IMR-90 (cell line): Measurements from ENCODE around the gene TEAD1. TPM values are rescaled to one million over a fixed set of nuclear protein-coding genes. Genes with fewer than 3 reads are reported as not detected.

Experiments
- ATAC-seq: fragments of 200-7000 bp; cut with Tn5 transposase; 2 replicates; pipeline ENCODE4 v1.9.1; 2020; ENCODE audit warnings: low read depth, mild to moderate bottlenecking, moderate library complexity
- BruUV-seq: library from RNA; stranded (reverse); fragments of 400-500 nt; replicated peaks from 2 replicates; lab custom pipeline; 2021; lab: Mats Ljungman, UMichigan
- CTCF ChIA-PET: fragments of 300-600 bp; formaldehyde crosslinking; extraction: SDS; loops from one replicate; lab custom pipeline; 2021; ENCODE audit warnings: antibody characterized with exemption; lab: Yijun Ruan, JAX
- POLR2A ChIA-PET: fragments of 300-600 bp; sonication (Branson Sonifier 250); formaldehyde crosslinking; loops from one replicate; lab custom pipeline; 2022; ENCODE audit warnings: antibody characterized with exemption; ENCODE audit not compliant: unreplicated experiment; lab: Charles Lee
- DNase-seq: peaks from one replicate; pipeline ENCODE4 v3.0.0; 2013
- H2AFZ ChIP-seq: replicated peaks from 2 replicates; pipeline ENCODE3; 2013; ENCODE audit warnings: low read length, mild to moderate bottlenecking; ENCODE audit not compliant: poor library complexity
- H2AK5ac ChIP-seq: 2 replicates; pipeline ENCODE4 v1.6.1; 2013; ENCODE audit warnings: low read depth, low read length, inconsistent platforms
- H2AK9ac ChIP-seq: replicated peaks from 2 replicates; pipeline ENCODE3; 2013; ENCODE audit warnings: mild to moderate bottlenecking, low read depth, low read length, moderate library complexity; ENCODE audit not compliant: poor library complexity
- H2BK120ac ChIP-seq: 2 replicates; pipeline ENCODE4 v1.6.1; 2013; ENCODE audit warnings: low read depth, low read length, inconsistent platforms
- H2BK15ac ChIP-seq: 3 replicates; pipeline ENCODE4 v1.6.1; 2013; ENCODE audit warnings: low read depth, low read length, inconsistent platforms
- H2BK20ac ChIP-seq: 2 replicates; pipeline ENCODE4 v1.6.1; 2013; ENCODE audit warnings: low read depth, mild to moderate bottlenecking, inconsistent platforms, low read length, moderate library complexity
- H2BK5ac ChIP-seq: 2 replicates; pipeline ENCODE4 v1.6.1; 2013; ENCODE audit warnings: mild to moderate bottlenecking, low read depth, low read length, inconsistent platforms; ENCODE audit not compliant: poor library complexity, severe bottlenecking
- H3K14ac ChIP-seq: replicated peaks from 2 replicates; pipeline ENCODE4 v1.6.1; 2013; ENCODE audit warnings: low read depth, low read length, inconsistent platforms
- H3K18ac ChIP-seq: 2 replicates; pipeline ENCODE4 v1.6.1; 2013; ENCODE audit warnings: low read depth, low read length, control low read depth
- H3K23ac ChIP-seq: 2 replicates; pipeline ENCODE4 v1.6.1; 2013; ENCODE audit warnings: low read depth, low read length, inconsistent platforms
- H3K27ac ChIP-seq: 2 replicates; pipeline ENCODE4 v1.5.1; 2013; ENCODE audit warnings: mild to moderate bottlenecking, control low read depth, low read length; ENCODE audit not compliant: insufficient read depth
- H3K27me3 ChIP-seq: 2 replicates; pipeline ENCODE4 v1.6.1; 2013; ENCODE audit warnings: low read length; ENCODE audit not compliant: control insufficient read depth, insufficient read depth
- H3K36me3 ChIP-seq: 2 replicates; pipeline ENCODE4 v1.6.1; 2013; ENCODE audit warnings: low read length, mixed read lengths; ENCODE audit not compliant: control insufficient read depth, insufficient read depth
- H3K4ac ChIP-seq: 2 replicates; pipeline ENCODE4 v1.6.1; 2013; ENCODE audit warnings: low read depth, low read length, inconsistent platforms
- H3K4me1 ChIP-seq: 2 replicates; pipeline ENCODE4 v1.6.1; 2013; ENCODE audit warnings: low read length, mixed read lengths; ENCODE audit not compliant: control insufficient read depth, insufficient read depth
- H3K4me2 ChIP-seq: 2 replicates; pipeline ENCODE4 v1.6.1; 2013; ENCODE audit warnings: low read depth, mild to moderate bottlenecking, control low read depth, low read length, moderate library complexity
- H3K4me3 ChIP-seq: 2 replicates; pipeline ENCODE4 v1.5.1; 2013; ENCODE audit warnings: low read depth, mild to moderate bottlenecking, control low read depth, low read length, moderate library complexity; ENCODE audit not compliant: insufficient read depth
- H3K56ac ChIP-seq: 2 replicates; pipeline ENCODE4 v1.6.1; 2013; ENCODE audit warnings: low read length, inconsistent platforms; ENCODE audit not compliant: insufficient read depth; ENCODE audit errors: extremely low read depth
- H3K79me1 ChIP-seq, 2 experiments: 2 replicates each; pipeline ENCODE4 v1.6.1; 2013; ENCODE audit warnings: low read length in 2 of 2, inconsistent platforms in 1 of 2, low read depth in 1 of 2
- H3K9ac ChIP-seq: 2 replicates; pipeline ENCODE4 v1.6.1; 2013; ENCODE audit warnings: low read depth, low read length, control low read depth
- H3K9me1 ChIP-seq: 2 replicates; pipeline ENCODE4 v1.6.1; 2013; ENCODE audit warnings: low read length, inconsistent platforms; ENCODE audit not compliant: insufficient read depth
- H3K9me3 ChIP-seq: 2 replicates; pipeline ENCODE4 v1.6.1; 2013; ENCODE audit warnings: low read length; ENCODE audit not compliant: control insufficient read depth, insufficient read depth
- H4K20me1 ChIP-seq: 2 replicates; pipeline ENCODE4 v1.6.1; 2013; ENCODE audit warnings: low read length, inconsistent platforms; ENCODE audit not compliant: insufficient read depth
- H4K5ac ChIP-seq: 2 replicates; pipeline ENCODE4 v1.6.1; 2013; ENCODE audit warnings: mild to moderate bottlenecking, low read depth, low read length, control low read depth
- H4K8ac ChIP-seq, 2 experiments: 2 replicates each; pipeline ENCODE4 v1.6.1; 2013; ENCODE audit warnings: low read depth in 2 of 2, low read length in 2 of 2, control low read depth in 1 of 2, inconsistent platforms in 1 of 2
- H4K91ac ChIP-seq: 2 replicates; pipeline ENCODE4 v1.6.1; 2013; ENCODE audit warnings: low read depth, low read length, inconsistent platforms; ENCODE audit not compliant: insufficient read depth
- BHLHE40 ChIP-seq: fragments of 150-350 bp; IDR thresholded peaks from 2 replicates; pipeline ENCODE4 v1.6.1; 2016; ENCODE audit warnings: mild to moderate bottlenecking, low read depth, low read length
- CEBPB ChIP-seq: IDR thresholded peaks from 2 replicates; pipeline ENCODE4 v1.6.1; 2012; ENCODE audit warnings: low read depth, low read length, improper control_type of control experiment
- CHD1 ChIP-seq: IDR thresholded peaks from 2 replicates; pipeline ENCODE4 v1.6.1; 2012; ENCODE audit warnings: low read depth, low read length, improper control_type of control experiment
- ELK1 ChIP-seq: fragments of 150-350 bp; IDR thresholded peaks from 2 replicates; pipeline ENCODE4 v1.6.1; 2016; ENCODE audit warnings: low read depth, mild to moderate bottlenecking, low read length, moderate library complexity, borderline replicate concordance
- FOS ChIP-seq: fragments of 150-350 bp; IDR thresholded peaks from 2 replicates; pipeline ENCODE4 v1.6.1; 2016; ENCODE audit warnings: low read depth, low read length
- MAZ ChIP-seq: IDR thresholded peaks from 2 replicates; pipeline ENCODE4 v1.6.1; 2012; ENCODE audit warnings: low read depth, mild to moderate bottlenecking, low read length, improper control_type of control experiment, moderate library complexity, borderline replicate concordance
- NFE2L2 ChIP-seq: fragments of 150-350 bp; IDR thresholded peaks from 2 replicates; pipeline ENCODE4 v1.6.1; 2016; ENCODE audit warnings: low read depth, mild to moderate bottlenecking, low read length
- POLR2A ChIP-seq: IDR thresholded peaks from 2 replicates; pipeline ENCODE4 v1.6.1; 2012; ENCODE audit warnings: mild to moderate bottlenecking, low read depth, low read length
- RAD21 ChIP-seq: IDR thresholded peaks from 2 replicates; pipeline ENCODE4 v1.6.1; 2012; ENCODE audit warnings: low read length, improper control_type of control experiment
- RCOR1 ChIP-seq: IDR thresholded peaks from 2 replicates; pipeline ENCODE4 v1.6.1; 2012; ENCODE audit warnings: mild to moderate bottlenecking, low read length, improper control_type of control experiment; ENCODE audit not compliant: insufficient replicate concordance
- SMC3 ChIP-seq: fragments of 150-350 bp; IDR thresholded peaks from 2 replicates; pipeline ENCODE4 v1.6.1; 2016; ENCODE audit warnings: low read depth, mild to moderate bottlenecking, antibody characterized with exemption, low read length, moderate library complexity
- USF2 ChIP-seq: fragments of 150-350 bp; IDR thresholded peaks from 2 replicates; pipeline ENCODE4 v1.6.1; 2017; ENCODE audit warnings: mild to moderate bottlenecking, antibody characterized with exemption, low read length, low read depth
- WGBS, 2 experiments: methylation state at CpG; one replicate each; pipeline versions ENCODE4 v1.1.5 to v1.1.7; 2013; ENCODE audit warnings: missing lambda C conversion rate in 2 of 2; ENCODE audit not compliant: insufficient read length in 1 of 2; ENCODE audit errors: extremely low coverage in 2 of 2; 5-methylcytosine and 5-hydroxymethylcytosine counted together
- dilution Hi-C: fragments of 300-500 bp; cut with HindIII; formaldehyde crosslinking; loops from one replicate; pipeline ENCODE4 v1.14.3; 2018; ENCODE audit warnings: low sequenced_read_pairs; ENCODE audit not compliant: unreplicated experiment
- in situ Hi-C: fragments of 300-500 bp; cut with MboI; formaldehyde crosslinking; loops from 3 replicates; pipeline ENCODE4 v1.14.3; 2019; ENCODE audit warnings: low sequenced_read_pairs, inconsistent platforms, mixed read lengths
- intact Hi-C: fragments of 100-400 bp; cut with micrococcal nuclease; formaldehyde crosslinking; loops from 2 replicates; pipeline ENCODE4 v1.10.0; 2022
- polyA plus RNA-seq, 3 experiments: library from polyadenylated mRNA; depleted of rRNA; stranded (reverse); fragments of >200 nt; gene quantifications; 2 replicates each; pipeline ENCODE4 v1.2.3, GENCODE V29; 2012; ENCODE audit warnings: low replicate concordance in 1 of 3
- total RNA-seq: library from RNA; depleted of rRNA; stranded (reverse); fragments of >200 nt; gene quantifications from 2 replicates; pipeline ENCODE4 v1.2.3, GENCODE V29; 2012

Gene TEAD1
- total and polyA plus RNA-seq, 2 of the 4 experiments (the other 2 are of a cell fraction), result 51.8 to 69.2 TPM

- H3K23ac ChIP-seq, result no peak overlapping the region; the same call in 1 of the 2 replicates
- no peak overlapping the region for H3K14ac ChIP-seq
- CTCF ChIA-PET, result interaction anchor here (0.6 kb wide), 1 partner anchor 291 kb away, joined by 3 read pairs; no protein-coding TSS in a partner anchor
- no peak overlapping the region for H3K56ac ChIP-seq
- H2BK15ac ChIP-seq, result no peak overlapping the region
- no peak overlapping the region for H2AFZ ChIP-seq
- H3K4ac ChIP-seq, result no peak overlapping the region
- dilution Hi-C loops (no loop called here), in situ Hi-C loops (no loop called here), intact Hi-C loops (no loop called here)
- H2BK20ac ChIP-seq, result no peak overlapping the region
- no TSS peak for BruUV-seq
- POLR2A ChIA-PET, result no interaction called here
- H3K4me1 ChIP-seq, result peaks cover 12% of the 10 kb centered on the region
- peaks cover 34% of the 10 kb centered on the region for H3K9me1 ChIP-seq
- peaks cover 89% of the 10 kb centered on the region for H4K20me1 ChIP-seq
- H2AK5ac ChIP-seq, result no peak overlapping the region
- H3K4me3 ChIP-seq, result no peak overlapping the region
- no peak overlapping the region for H3K27ac ChIP-seq
- H2BK5ac ChIP-seq, result no peak overlapping the region
- H3K9ac ChIP-seq, result no peak overlapping the region
- H2BK120ac ChIP-seq, result no peak overlapping the region
- no peak for TF ChIP-seq RCOR1
- no peak for TF ChIP-seq ELK1
- TF ChIP-seq USF2, result no peak
- TF ChIP-seq SMC3, result no peak
- no peak for TF ChIP-seq NFE2L2
- TF ChIP-seq RAD21, result no peak
- no peak for TF ChIP-seq MAZ
- TF ChIP-seq BHLHE40, result no peak
- no peak for TF ChIP-seq CHD1
- no peak for TF ChIP-seq FOS
- TF ChIP-seq CEBPB, result no peak
- TF ChIP-seq POLR2A, result no peak
- H3K4me2 ChIP-seq, result no peak overlapping the region
- H4K5ac ChIP-seq, result no peak overlapping the region
- no peak overlapping the region for H4K8ac ChIP-seq
- 100% methylated on average over 1 of the region's 5 CpGs; no CpG with 5 or more reads in 1 of the 2 experiments for WGBS, 2 experiments
- H3K79me1 ChIP-seq, result peaks cover 63 to 92% of the 10 kb centered on the region in 2 experiments
- H3K18ac ChIP-seq, result no peak overlapping the region
- no peaks in the 10 kb centered on the region for H3K27me3 ChIP-seq
- DNase-seq, result no peak
- H3K36me3 ChIP-seq, result peaks cover 3% of the 10 kb centered on the region; the same call in 1 of the 2 replicates
- no peaks in the 10 kb centered on the region for H3K9me3 ChIP-seq
- no peak overlapping the region for H4K91ac ChIP-seq
- no peak overlapping the region for H2AK9ac ChIP-seq
- ATAC-seq, result no peak
Observed at GRCh38 chr11:12857572-12857971, 183.4 kb downstream of the TEAD1 start.
